Lung (tissue), 12 donors: ENCODE data around the gene SETBP1. TPM values are rescaled to one million over a fixed set of nuclear protein-coding genes. Genes with fewer than 3 reads are reported as not detected.
A peak's percentile ranks its signal among the peaks of the same experiment; 100 is the strongest.

Experiments used
- ATAC-seq: fragments of 200-7000 bp; cut with Tn5 transposase; one replicate; pipeline ENCODE4 v1.9.1; 2020; ENCODE audit warnings: moderate number of reproducible peaks; ENCODE audit not compliant: insufficient read depth, low FRiP score
- DNase-seq, 3 donors: peaks; one replicate each; pipeline ENCODE4 v3.0.0-alpha.2; 2013 to 2017
- H3K27ac ChIP-seq, 2 donors: one replicate each; pipeline ENCODE4 v1.5.1; 2013; ENCODE audit warnings: mild to moderate bottlenecking in 2 of 2, moderate library complexity in 2 of 2, control low read depth in 1 of 2, inconsistent platforms in 1 of 2, low read depth in 1 of 2, low read length in 1 of 2
- H3K27me3 ChIP-seq, 3 donors: one replicate each; pipeline ENCODE4 v1.5.1; 2013; ENCODE audit warnings: low read length in 2 of 3; ENCODE audit not compliant: control insufficient read depth in 3 of 3, insufficient read depth in 3 of 3
- H3K36me3 ChIP-seq, 4 donors: one replicate each; pipeline ENCODE4 v1.5.1; 2013; ENCODE audit warnings: low read length in 4 of 4, mild to moderate bottlenecking in 1 of 4, moderate library complexity in 1 of 4; ENCODE audit not compliant: control insufficient read depth in 4 of 4, insufficient read depth in 4 of 4
- H3K4me1 ChIP-seq, 5 donors: one replicate each; pipeline ENCODE4 v1.5.1; 2013; ENCODE audit warnings: low read length in 5 of 5, mild to moderate bottlenecking in 2 of 5, moderate library complexity in 1 of 5; ENCODE audit not compliant: control insufficient read depth in 5 of 5, insufficient read depth in 5 of 5
- H3K4me3 ChIP-seq: one replicate; pipeline ENCODE4 v1.5.1; 2013; ENCODE audit warnings: mild to moderate bottlenecking, control low read depth, moderate library complexity
- H3K9ac ChIP-seq, 2 donors: one replicate each; pipeline ENCODE4 v1.5.1; 2013; ENCODE audit warnings: low read length in 2 of 2, control low read depth in 1 of 2; ENCODE audit not compliant: insufficient read depth in 1 of 2
- H3K9me3 ChIP-seq, 4 donors: one replicate each; pipeline ENCODE4 v1.5.1; 2013; ENCODE audit warnings: low read length in 3 of 4, mild to moderate bottlenecking in 1 of 4, moderate library complexity in 1 of 4; ENCODE audit not compliant: control insufficient read depth in 4 of 4, insufficient read depth in 3 of 4
- WGBS, 2 donors: extraction: QIAGEN DNeasy Blood & Tissue Kit; methylation state at CpG; one replicate each; pipeline ENCODE4 v1.1.7; 2013; 5-methylcytosine and 5-hydroxymethylcytosine counted together
- polyA plus RNA-seq, 2 donors: library from polyadenylated mRNA; stranded (reverse); fragments of 200-250 nt; gene quantifications; one replicate each; pipeline ENCODE4 v1.2.1, GENCODE V29; 2013
- total RNA-seq, 2 donors: library from RNA; depleted of rRNA in 1 of 2; stranded (reverse); fragments of >200 nt in 1 of 2; gene quantifications; one replicate each; pipeline ENCODE4 v1.2.1, GENCODE V29; 2014 to 2021
- TF ChIP-seq, protein P1 (sequence below): IDR thresholded peaks from 2 replicates; pipeline ENCODE4 v1.5.1; 2012; ENCODE audit warnings: mild to moderate bottlenecking; ENCODE audit errors: control extremely low read depth, extremely low read depth
- donor health status: control.
- donor health status: control.
- donor health status: Bipolar disorder and iron deficiency.
- donor health status: healthy.
- donor health status: DM: yes; HTN: yes; CAD: no.

The SETBP1 gene
- total and polyA plus RNA-seq, 4 donors, result 1.6 to 43.8 (median 16.6) TPM

DNA sequence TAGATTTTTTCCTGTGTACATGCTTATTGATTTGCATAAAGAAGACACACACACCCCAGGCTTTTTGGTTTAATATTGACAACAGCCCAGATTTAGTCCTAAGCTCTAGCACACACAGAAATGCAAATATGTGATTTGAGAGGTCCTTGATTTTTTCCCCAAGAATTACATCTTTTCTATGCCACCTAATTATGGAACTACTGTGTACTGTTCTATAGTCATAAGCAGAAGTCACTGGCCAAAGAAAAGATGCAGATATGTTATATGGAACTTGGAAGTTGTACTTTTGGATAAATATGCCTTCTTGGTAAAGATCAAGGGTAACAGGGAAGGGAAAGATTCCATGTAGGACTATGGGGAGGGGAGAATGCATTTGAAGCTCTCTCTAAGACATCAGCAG lies 105.6 kb downstream of the SETBP1 start:
- TF ChIP-seq, protein P1, sequence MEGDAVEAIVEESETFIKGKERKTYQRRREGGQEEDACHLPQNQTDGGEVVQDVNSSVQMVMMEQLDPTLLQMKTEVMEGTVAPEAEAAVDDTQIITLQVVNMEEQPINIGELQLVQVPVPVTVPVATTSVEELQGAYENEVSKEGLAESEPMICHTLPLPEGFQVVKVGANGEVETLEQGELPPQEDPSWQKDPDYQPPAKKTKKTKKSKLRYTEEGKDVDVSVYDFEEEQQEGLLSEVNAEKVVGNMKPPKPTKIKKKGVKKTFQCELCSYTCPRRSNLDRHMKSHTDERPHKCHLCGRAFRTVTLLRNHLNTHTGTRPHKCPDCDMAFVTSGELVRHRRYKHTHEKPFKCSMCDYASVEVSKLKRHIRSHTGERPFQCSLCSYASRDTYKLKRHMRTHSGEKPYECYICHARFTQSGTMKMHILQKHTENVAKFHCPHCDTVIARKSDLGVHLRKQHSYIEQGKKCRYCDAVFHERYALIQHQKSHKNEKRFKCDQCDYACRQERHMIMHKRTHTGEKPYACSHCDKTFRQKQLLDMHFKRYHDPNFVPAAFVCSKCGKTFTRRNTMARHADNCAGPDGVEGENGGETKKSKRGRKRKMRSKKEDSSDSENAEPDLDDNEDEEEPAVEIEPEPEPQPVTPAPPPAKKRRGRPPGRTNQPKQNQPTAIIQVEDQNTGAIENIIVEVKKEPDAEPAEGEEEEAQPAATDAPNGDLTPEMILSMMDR, result no peak
- DNase-seq (no peak), ATAC-seq (no peak)
- H3K4me1 ChIP-seq, result peaks cover 1 to 49% (median 23%) of the 10 kb centered on the region in 5 donors
- no peaks in the 10 kb centered on the region for H3K27me3 ChIP-seq
- H3K4me3 ChIP-seq, result no peak overlapping the region
- H3K27ac ChIP-seq, result no peak overlapping the region
- H3K36me3 ChIP-seq, result no peaks in the 10 kb centered on the region
- H3K9me3 ChIP-seq, result no peaks in the 10 kb centered on the region
- H3K9ac ChIP-seq, result no peak overlapping the region

DNA sequence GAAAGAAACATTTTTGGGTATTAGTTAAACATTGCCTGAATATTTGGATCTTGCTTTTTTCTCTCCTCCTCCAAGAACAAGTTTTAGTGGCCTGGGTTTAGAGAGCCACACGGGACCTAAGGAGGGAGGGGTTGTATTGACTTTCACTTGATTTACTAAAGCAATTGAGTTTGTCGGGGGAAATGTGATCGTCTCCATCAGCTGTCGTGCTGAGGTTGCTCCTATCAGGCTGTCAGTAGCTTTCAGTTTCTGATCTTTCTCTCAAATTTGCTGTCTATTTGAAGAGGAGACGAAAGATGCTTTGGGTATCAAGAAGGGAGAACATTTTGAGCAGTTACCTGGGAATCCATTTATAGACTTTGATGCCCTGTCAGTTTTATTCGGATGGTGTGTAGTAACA lies 106.0 kb downstream of the SETBP1 start:
- ATAC-seq, result no peak
- Histone ChIP-seq H3K36me3 (no peaks in the 10 kb centered on the region), H3K9ac (no peak overlapping the region), H3K27me3 (no peaks in the 10 kb centered on the region), H3K4me3 (no peak overlapping the region), H3K4me1 (peaks cover 1 to 49% (median 23%) of the 10 kb centered on the region in 5 donors), H3K27ac (no peak overlapping the region), H3K9me3 (no peaks in the 10 kb centered on the region)
- no peak for DNase-seq
- 67 to 72% methylated on average over 6 of the region's 6 CpGs for WGBS, 2 donors
- TF ChIP-seq, protein P1, result no peak

DNA sequence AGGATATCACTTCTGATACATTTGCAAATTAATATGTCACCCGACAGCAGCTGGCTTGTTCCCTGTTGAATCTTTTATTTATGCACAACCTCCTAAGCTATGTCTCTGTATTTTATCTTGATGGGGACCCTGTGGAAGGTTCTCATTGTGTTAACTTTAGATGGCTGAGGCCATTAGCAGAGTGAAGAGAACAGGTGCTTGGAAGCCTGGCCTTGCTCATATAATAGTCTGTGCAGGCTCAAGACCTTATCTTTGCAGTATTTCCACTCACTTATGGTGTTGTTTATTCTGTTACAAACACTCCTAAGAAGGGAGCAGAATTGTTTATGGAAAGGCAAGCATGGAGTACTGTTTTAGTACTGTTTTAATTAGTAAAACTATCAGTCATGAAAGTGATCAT lies 107.6 kb downstream of the SETBP1 start:
- no peak overlapping the region for H3K9ac ChIP-seq
- no peaks in the 10 kb centered on the region for H3K9me3 ChIP-seq
- WGBS, 2 donors, result 88 to 93% methylated on average over 1 of the region's 1 CpG
- H3K4me1 ChIP-seq, result peaks cover 6 to 56% (median 28%) of the 10 kb centered on the region in 5 donors
- no peak overlapping the region for H3K27ac ChIP-seq
- no peaks in the 10 kb centered on the region for H3K27me3 ChIP-seq
- TF ChIP-seq, protein P1, result no peak
- H3K4me3 ChIP-seq, result no peak overlapping the region
- no peak for DNase-seq
- ATAC-seq, result no peak
- peaks cover 0 to 1% (median 0%) of the 10 kb centered on the region in 4 donors for H3K36me3 ChIP-seq

DNA sequence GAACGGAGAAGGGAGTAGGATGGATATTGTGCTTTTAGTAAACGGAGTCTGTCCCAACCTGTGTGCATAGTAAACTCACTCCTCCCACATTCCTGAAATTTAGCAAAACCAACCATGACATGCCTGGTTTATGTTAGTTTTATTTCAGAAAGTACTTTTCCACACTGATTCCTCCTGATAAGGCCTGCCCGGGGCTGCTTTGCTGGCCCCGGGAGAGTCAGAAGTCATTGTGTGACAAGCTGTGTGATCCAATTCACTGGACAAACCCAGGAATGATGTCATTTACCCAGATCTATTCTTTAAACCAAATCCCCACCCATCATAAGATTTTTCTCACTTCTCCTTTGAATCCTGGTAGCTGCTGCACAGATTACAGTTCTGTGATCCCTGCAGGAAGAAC lies 109.0 kb downstream of the SETBP1 start:
- ATAC-seq, result no peak
- WGBS, 2 donors, result 41 to 81% methylated on average over 4 of the region's 4 CpGs

More for the DNA sequence above, 109.0 kb downstream of the SETBP1 start:
- DNase-seq, result peak in 1 of 3 donors; percentile 33
- Histone ChIP-seq H3K27ac (peak overlapping the region in 1 of 2 donors; percentile 36), H3K27me3 (no peaks in the 10 kb centered on the region), H3K9ac (peak overlapping the region in 1 of 2 donors; percentile 73), H3K36me3 (peaks cover 0 to 2% (median under 1%) of the 10 kb centered on the region in 4 donors), H3K4me1 (peaks cover 6 to 50% (median 23%) of the 10 kb centered on the region in 5 donors), H3K4me3 (no peak overlapping the region), H3K9me3 (no peaks in the 10 kb centered on the region)
- TF ChIP-seq, protein P1, result no peak
